ENCODE data around the gene TSPAN4. TPM values are rescaled to one million over a fixed set of nuclear protein-coding genes. Genes with fewer than 3 reads are reported as not detected.
A peak's percentile ranks its signal among the peaks of the same experiment; 100 is the strongest.

Gene TSPAN4
- total and polyA plus RNA-seq, 2 of the 13 experiments (the other 11 are each of a cell fraction or from before 2014, with no cell fraction given) = 31.7 to 68.3 TPM

- TF ChIP-seq ZNF749 (CRISPR knock-in tag; IDR thresholded peaks at IDR 0.05; ENCODE audit: borderline replicate concordance) (peak; percentile 71; the same call in 1 of the 2 replicates), FOXA3 (CRISPR knock-in tag; IDR thresholded peaks at IDR 0.05) (peak; percentile 75), DNMT3B (CRISPR knock-in tag; conservative IDR thresholded peaks at IDR 0.05) (no peak), NCOA2 (CRISPR knock-in tag; IDR thresholded peaks at IDR 0.05) (peak; percentile 19; the same call in 1 of the 2 replicates), PTBP1 (IDR thresholded peaks at IDR 0.05; ENCODE audit: low read depth, low read length, poor library complexity, severe bottlenecking) (no peak), KMT2A (CRISPR knock-in tag; IDR thresholded peaks at IDR 0.05) (peak; percentile 55; the same call in 1 of the 2 replicates), HMG20B (CRISPR knock-in tag; conservative IDR thresholded peaks at IDR 0.05) (0 out of 2 replicates have a peak, but pooled peaks have one; percentile 42), HOXA5 (CRISPR knock-in tag; IDR thresholded peaks at IDR 0.05) (no peak), TARDBP (CRISPR knock-in tag; IDR thresholded peaks at IDR 0.05) (peak; percentile 83), BCL6 (CRISPR knock-in tag; IDR thresholded peaks at IDR 0.05) (peak; percentile 49), EEA1 (CRISPR knock-in tag; IDR thresholded peaks at IDR 0.05; ENCODE audit: borderline replicate concordance) (no peak), MYC (CRISPR knock-in tag; IDR thresholded peaks at IDR 0.05; ENCODE audit: borderline replicate concordance) (peak; percentile 100), ZNF644 (CRISPR knock-in tag; IDR thresholded peaks at IDR 0.05; ENCODE audit: low read depth) (peak; percentile 66; the same call in 1 of the 2 replicates), SRSF1 (optimal IDR thresholded peaks at IDR 0.05; ENCODE audit: low read depth, low read length) (peak; percentile 81), NONO (IDR thresholded peaks at IDR 0.05) (no peak), NONO (CRISPR knock-in tag; conservative IDR thresholded peaks at IDR 0.05) (peak; percentile 92), CBX5 (CRISPR knock-in tag; IDR thresholded peaks at IDR 0.05; ENCODE audit: borderline replicate concordance) (peak; percentile 78; the same call in 1 of the 2 replicates), ZSCAN22 (CRISPR knock-in tag; IDR thresholded peaks at IDR 0.05) (no peak), ZNF33A (CRISPR knock-in tag; IDR thresholded peaks at IDR 0.05; ENCODE audit: borderline replicate concordance) (no peak)
- TF ChIP-seq, protein P1, sequence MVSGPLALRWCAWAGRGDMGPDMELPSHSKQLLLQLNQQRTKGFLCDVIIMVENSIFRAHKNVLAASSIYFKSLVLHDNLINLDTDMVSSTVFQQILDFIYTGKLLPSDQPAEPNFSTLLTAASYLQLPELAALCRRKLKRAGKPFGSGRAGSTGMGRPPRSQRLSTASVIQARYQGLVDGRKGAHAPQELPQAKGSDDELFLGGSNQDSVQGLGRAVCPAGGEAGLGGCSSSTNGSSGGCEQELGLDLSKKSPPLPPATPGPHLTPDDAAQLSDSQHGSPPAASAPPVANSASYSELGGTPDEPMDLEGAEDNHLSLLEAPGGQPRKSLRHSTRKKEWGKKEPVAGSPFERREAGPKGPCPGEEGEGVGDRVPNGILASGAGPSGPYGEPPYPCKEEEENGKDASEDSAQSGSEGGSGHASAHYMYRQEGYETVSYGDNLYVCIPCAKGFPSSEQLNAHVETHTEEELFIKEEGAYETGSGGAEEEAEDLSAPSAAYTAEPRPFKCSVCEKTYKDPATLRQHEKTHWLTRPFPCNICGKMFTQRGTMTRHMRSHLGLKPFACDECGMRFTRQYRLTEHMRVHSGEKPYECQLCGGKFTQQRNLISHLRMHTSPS (CRISPR knock-in tag; IDR thresholded peaks at IDR 0.05; ENCODE audit: low read depth) = peak; percentile 67
- TF ChIP-seq, protein P2, sequence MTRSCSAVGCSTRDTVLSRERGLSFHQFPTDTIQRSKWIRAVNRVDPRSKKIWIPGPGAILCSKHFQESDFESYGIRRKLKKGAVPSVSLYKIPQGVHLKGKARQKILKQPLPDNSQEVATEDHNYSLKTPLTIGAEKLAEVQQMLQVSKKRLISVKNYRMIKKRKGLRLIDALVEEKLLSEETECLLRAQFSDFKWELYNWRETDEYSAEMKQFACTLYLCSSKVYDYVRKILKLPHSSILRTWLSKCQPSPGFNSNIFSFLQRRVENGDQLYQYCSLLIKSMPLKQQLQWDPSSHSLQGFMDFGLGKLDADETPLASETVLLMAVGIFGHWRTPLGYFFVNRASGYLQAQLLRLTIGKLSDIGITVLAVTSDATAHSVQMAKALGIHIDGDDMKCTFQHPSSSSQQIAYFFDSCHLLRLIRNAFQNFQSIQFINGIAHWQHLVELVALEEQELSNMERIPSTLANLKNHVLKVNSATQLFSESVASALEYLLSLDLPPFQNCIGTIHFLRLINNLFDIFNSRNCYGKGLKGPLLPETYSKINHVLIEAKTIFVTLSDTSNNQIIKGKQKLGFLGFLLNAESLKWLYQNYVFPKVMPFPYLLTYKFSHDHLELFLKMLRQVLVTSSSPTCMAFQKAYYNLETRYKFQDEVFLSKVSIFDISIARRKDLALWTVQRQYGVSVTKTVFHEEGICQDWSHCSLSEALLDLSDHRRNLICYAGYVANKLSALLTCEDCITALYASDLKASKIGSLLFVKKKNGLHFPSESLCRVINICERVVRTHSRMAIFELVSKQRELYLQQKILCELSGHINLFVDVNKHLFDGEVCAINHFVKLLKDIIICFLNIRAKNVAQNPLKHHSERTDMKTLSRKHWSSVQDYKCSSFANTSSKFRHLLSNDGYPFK (CRISPR knock-in tag; IDR thresholded peaks at IDR 0.05; ENCODE audit: borderline replicate concordance) = peak; percentile 62; the same call in 1 of the 2 replicates
Measured at GRCh38 chr11:838441-839279, 4.0 kb upstream of the TSPAN4 start (continued).
